GM12878 (cell line): ENCODE data around the gene DNAJC6.

Source experiments
- CTCF ChIP-seq, 3 experiments: IDR thresholded peaks in 2 of 3; conservative IDR thresholded peaks in 1 of 3; 2 replicates each; pipeline ENCODE4 v1.5.1; 2011; ENCODE audit warnings: low read depth in 3 of 3, low read length in 3 of 3, mild to moderate bottlenecking in 3 of 3, control low read depth in 2 of 3, moderate library complexity in 2 of 3, inconsistent platforms in 1 of 3, mixed read lengths in 1 of 3; ENCODE audit not compliant: control insufficient read depth in 2 of 3, insufficient read depth in 1 of 3; ENCODE audit errors: extremely low read depth in 1 of 3
- EGR1 ChIP-seq, 2 experiments: IDR thresholded peaks; 1 replicate in 1 of 2; 2 replicates in 1 of 2; pipeline ENCODE4 v1.6.1; 2011 to 2012; ENCODE audit warnings: low read depth in 2 of 2, low read length in 2 of 2, borderline replicate concordance in 1 of 2, mild to moderate bottlenecking in 1 of 2, moderate library complexity in 1 of 2
- MTA3 ChIP-seq: IDR thresholded peaks from 2 replicates; pipeline ENCODE4 v1.6.1; 2012; ENCODE audit warnings: low read length, inconsistent platforms, borderline replicate concordance
- POLR2A ChIP-seq: IDR thresholded peaks from 2 replicates; pipeline ENCODE4 v1.6.1; 2011; ENCODE audit warnings: low read depth, mild to moderate bottlenecking, low read length
- RFX5 ChIP-seq: IDR thresholded peaks from 2 replicates; pipeline ENCODE4 v1.6.1; 2011; ENCODE audit warnings: low read depth, low read length, improper control_type of control experiment
- SKIL ChIP-seq: fragments of 450-650 bp; IDR thresholded peaks from 2 replicates; pipeline ENCODE4 v1.6.1; 2017; ENCODE audit warnings: mild to moderate bottlenecking, low read depth, inconsistent platforms; ENCODE audit not compliant: poor library complexity, severe bottlenecking

- no peak for TF ChIP-seq CTCF (IDR thresholded peaks at IDR 0.05 in 2 of 3, conservative IDR thresholded peaks at IDR 0.05 in 1 of 3; ENCODE audit: control insufficient read depth in 2 of 3, extremely low read depth in 1 of 3, insufficient read depth in 1 of 3, low read depth in 3 of 3, low read length in 3 of 3)
- no peak for TF ChIP-seq RFX5
- TF ChIP-seq POLR2A: no peak
- TF ChIP-seq EGR1 (IDR thresholded peaks at IDR 0.05; ENCODE audit: borderline replicate concordance in 1 of 2, low read depth in 2 of 2, low read length in 2 of 2): no peak
- TF ChIP-seq MTA3: no peak
- no peak for TF ChIP-seq SKIL
Measured at GRCh38 chr1:65334081-65334480, 24.7 kb downstream of the DNAJC6 start.
